HAP-1 (cell line): ENCODE data around the gene AMDHD2.

Experiments
- DNase-seq, 2 experiments: peaks; one replicate each; pipeline ENCODE4 v3.0.0-alpha.2; 2016 to 2020; ENCODE audit warnings: low spot score in 2 of 2
- H3K27me3 ChIP-seq: fragments of 250-450 bp; sonication (Bioruptor Pico); 2 replicates; pipeline ENCODE4 v1.5.1; 2020; ENCODE audit warnings: low read depth, mild to moderate bottlenecking, moderate library complexity
- H3K36me3 ChIP-seq: fragments of 250-450 bp; sonication (Bioruptor Pico); replicated peaks from 2 replicates; pipeline ENCODE4 v1.5.1; 2020; ENCODE audit warnings: mild to moderate bottlenecking
- H3K4me1 ChIP-seq: fragments of 250-450 bp; sonication (Bioruptor Pico); 2 replicates; pipeline ENCODE4 v1.5.1; 2020; ENCODE audit warnings: mild to moderate bottlenecking
- H3K4me3 ChIP-seq: fragments of 250-450 bp; sonication (Bioruptor Pico); 2 replicates; pipeline ENCODE4 v1.5.1; 2020; ENCODE audit warnings: mild to moderate bottlenecking, moderate library complexity
- H3K9me3 ChIP-seq: fragments of 250-450 bp; sonication (Bioruptor Pico); 2 replicates; pipeline ENCODE4 v1.5.1; 2020; ENCODE audit warnings: mild to moderate bottlenecking, moderate library complexity
- in situ Hi-C: fragments of 300-500 bp; cut with MboI; formaldehyde crosslinking; loops from 3 replicates; pipeline ENCODE4 v1.14.3; 2020; ENCODE audit warnings: low sequenced_read_pairs, inconsistent platforms, mixed read lengths

The AMDHD2 gene

DNA sequence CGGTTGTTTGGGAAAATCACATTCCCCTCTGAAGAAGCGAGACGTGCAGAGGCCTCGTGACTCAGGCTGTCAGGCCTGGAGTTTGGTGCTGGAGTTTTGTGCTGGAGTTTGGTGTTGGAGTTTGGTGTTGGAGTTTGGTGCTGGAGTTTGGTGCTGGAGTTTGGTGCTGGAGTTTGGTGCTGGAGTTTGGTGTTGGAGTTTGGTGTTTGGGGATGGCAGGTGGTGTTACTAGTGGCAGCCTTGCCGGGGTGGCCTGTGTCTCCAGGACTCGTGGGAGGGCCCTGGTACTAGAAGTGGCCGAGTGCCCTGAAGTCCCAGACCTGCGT lies 32.7 kb upstream of the AMDHD2 start:
- Histone ChIP-seq H3K36me3 (no peaks in the 10 kb centered on the region), H3K4me3 (no peak overlapping the region), H3K9me3 (no peaks in the 10 kb centered on the region), H3K4me1 (no peaks in the 10 kb centered on the region), H3K27me3 (no peaks in the 10 kb centered on the region)
- in situ Hi-C loops: no loop called here
- no peak for DNase-seq

DNA sequence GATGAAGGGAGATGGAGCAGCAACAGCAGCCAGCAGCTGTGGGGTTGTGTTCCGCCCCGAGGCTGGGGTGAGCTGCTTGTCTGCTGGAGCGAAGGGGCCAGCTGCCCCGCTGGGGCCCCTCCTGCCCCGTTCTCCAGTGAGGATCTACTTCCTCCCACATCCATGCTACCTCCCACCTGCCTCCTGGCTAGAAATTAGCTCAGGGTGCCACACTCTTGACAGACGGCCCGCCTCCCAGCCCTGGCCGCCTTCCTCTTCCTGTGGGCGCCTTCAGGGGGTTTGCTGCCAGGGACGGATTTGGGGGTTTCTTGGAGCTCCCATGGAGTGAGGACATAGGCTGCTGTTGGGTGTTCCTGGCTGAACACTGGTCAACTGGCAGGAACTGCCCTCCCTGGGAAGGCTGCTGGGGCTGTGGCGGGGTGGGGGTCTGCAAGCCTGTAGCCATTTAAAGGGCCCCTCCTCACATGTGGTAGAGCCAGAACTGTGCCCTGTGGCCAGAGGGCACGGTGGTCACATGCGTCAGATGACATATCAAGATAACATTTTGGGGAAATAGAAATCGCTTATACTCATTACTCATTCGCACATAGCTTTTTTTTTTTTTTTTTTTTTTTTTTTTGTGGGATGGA lies 32.2 kb upstream of the AMDHD2 start:
- no peaks in the 10 kb centered on the region for H3K27me3 ChIP-seq
- no peaks in the 10 kb centered on the region for H3K9me3 ChIP-seq
- in situ Hi-C loops: no loop called here
- no peaks in the 10 kb centered on the region for H3K36me3 ChIP-seq
- H3K4me1 ChIP-seq: no peaks in the 10 kb centered on the region
- no peak overlapping the region for H3K4me3 ChIP-seq
- DNase-seq: no peak

DNA sequence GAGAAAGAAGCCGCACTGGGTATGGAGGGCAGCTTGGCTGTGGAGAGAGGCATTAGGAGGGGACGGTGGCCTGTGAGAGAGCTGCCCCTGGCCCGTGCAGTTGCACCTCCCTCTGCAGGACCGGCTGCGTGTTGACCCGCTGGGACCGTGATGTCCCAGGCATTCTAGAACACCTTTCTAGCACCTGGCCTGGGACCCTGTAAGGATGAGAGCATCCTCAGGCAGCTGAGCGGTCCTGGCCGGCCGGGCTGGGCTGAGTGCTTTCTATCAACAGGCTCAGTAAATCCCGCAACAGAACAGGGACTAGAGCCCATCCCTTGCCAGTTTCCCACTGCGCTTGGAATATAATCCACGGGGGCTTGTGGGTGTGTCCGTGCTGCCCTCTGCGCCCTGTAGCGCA lies 30.6 kb upstream of the AMDHD2 start:
- Histone ChIP-seq H3K4me1 (no peaks in the 10 kb centered on the region), H3K9me3 (no peaks in the 10 kb centered on the region), H3K4me3 (no peak overlapping the region), H3K27me3 (no peaks in the 10 kb centered on the region), H3K36me3 (no peaks in the 10 kb centered on the region)
- no peak for DNase-seq
- in situ Hi-C loops: no loop called here

DNA sequence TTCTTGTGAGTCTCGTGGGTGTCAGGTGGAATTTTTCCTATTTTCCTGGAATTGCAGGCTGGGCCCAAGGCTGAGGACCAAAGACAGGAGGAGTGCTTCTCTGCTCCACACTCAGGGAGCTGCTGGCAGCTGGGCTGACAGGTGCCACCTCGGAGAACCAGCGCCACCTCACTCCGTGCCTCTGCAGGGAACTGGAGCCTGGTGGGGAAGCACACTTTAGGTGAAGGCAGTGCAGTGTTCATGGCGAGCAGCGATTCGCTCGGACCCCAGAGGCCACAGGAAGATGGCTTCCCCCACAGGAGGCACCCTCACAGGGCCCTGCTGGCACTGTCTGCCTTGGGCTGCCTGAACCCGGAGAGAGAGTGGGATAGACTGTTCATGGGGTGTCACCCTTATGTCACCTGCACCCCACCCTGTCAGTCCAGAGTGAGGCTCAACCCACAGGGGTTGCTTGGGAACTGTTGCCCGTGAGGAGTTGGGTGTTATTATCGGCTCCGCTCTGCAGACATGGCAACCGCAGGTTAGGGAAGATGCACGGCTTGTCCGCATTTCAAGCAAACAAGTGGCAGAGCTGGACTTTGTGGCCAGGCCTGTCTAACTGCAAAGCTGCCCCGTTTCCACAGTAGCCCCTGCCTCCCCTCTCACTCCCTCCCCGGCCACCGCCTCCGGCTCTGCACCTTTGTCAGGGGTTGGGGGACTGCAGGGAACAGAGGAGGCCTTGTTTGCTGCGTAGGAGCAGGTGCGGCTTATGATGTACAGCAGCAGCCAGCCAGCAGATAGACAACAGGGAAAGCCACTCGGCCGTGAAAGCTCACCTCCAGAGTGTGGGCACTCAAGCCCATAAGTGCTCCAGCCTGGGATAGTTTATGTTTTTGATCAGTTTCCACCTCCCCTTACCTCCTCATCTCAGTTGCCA lies 29.7 kb upstream of the AMDHD2 start:
- Histone ChIP-seq H3K9me3 (no peaks in the 10 kb centered on the region), H3K4me1 (no peaks in the 10 kb centered on the region), H3K4me3 (no peak overlapping the region), H3K27me3 (no peaks in the 10 kb centered on the region), H3K36me3 (no peaks in the 10 kb centered on the region)
- DNase-seq: no peak
- in situ Hi-C loops: no loop called here

DNA sequence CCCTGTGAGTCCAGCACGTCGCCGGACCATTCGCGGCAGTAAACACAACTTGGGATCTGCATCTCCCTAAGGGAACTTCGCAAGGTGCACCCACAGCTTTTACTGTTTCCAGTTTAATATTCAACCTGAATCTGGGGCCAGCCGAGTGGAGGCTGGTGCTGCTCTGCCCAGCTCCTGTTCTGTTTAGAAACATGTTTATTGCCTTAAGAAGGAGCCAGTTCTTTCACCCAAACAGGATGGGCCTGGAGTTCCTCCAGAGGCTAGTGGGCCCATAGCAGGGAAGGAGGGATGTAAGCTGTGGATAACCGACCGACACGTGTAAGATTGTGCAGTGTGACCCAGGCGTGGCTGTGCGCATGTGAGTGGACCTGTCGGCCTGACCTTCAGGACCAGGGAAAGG lies 27.9 kb upstream of the AMDHD2 start:
- H3K36me3 ChIP-seq: peaks cover 10% of the 10 kb centered on the region
- in situ Hi-C loops: no loop called here
- no peak overlapping the region for H3K4me3 ChIP-seq
- no peaks in the 10 kb centered on the region for H3K9me3 ChIP-seq
- no peaks in the 10 kb centered on the region for H3K27me3 ChIP-seq
- DNase-seq: no peak
- no peaks in the 10 kb centered on the region for H3K4me1 ChIP-seq

DNA sequence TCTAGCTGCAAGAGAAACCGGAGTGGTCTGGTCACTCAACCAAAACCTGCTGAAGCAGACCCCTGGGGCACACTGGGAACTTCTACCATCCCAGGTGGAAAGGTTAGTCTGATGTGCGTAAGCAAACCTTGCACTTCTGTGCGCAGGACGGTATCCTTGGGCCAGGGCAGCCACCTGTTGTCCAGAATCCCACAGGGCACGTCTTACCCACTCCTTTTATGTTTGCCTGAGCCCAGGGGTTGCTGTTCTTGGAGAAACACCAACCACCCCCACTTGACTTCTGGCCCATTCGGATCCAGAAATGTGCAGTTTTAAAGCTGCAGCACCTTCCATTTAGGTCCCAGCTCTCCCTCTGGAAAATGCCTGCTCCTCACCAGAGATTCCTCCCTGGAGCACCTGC lies 26.6 kb upstream of the AMDHD2 start:
- no peak overlapping the region for H3K4me3 ChIP-seq
- H3K4me1 ChIP-seq: no peaks in the 10 kb centered on the region
- in situ Hi-C loops: no loop called here
- no peaks in the 10 kb centered on the region for H3K9me3 ChIP-seq
- no peak for DNase-seq
- peaks cover 13% of the 10 kb centered on the region for H3K36me3 ChIP-seq
- no peaks in the 10 kb centered on the region for H3K27me3 ChIP-seq

DNA sequence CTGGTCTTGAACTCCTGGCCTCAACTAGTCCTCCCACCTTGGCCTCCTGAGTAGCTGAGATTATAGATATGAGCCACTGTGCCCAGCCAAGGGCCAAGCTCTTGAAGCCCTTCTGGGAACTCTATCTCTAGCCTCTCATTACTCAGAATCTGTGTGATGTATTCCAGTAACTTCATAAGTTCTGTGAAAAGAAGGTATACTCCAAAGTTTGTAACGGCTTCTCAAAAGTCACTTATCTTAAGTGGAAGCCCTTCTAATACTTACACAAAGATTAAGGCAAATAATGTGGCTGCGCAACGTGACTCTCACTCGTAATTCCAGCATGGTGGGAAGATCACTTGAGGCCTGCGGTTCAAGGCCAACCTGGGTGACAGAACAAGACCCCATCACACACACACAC lies 25.6 kb upstream of the AMDHD2 start:
- H3K4me1 ChIP-seq: no peaks in the 10 kb centered on the region
- peaks cover 13% of the 10 kb centered on the region for H3K36me3 ChIP-seq
- H3K4me3 ChIP-seq: no peak overlapping the region
- H3K9me3 ChIP-seq: no peaks in the 10 kb centered on the region
- in situ Hi-C loops: no loop called here
- DNase-seq: no peak
- H3K27me3 ChIP-seq: no peaks in the 10 kb centered on the region

DNA sequence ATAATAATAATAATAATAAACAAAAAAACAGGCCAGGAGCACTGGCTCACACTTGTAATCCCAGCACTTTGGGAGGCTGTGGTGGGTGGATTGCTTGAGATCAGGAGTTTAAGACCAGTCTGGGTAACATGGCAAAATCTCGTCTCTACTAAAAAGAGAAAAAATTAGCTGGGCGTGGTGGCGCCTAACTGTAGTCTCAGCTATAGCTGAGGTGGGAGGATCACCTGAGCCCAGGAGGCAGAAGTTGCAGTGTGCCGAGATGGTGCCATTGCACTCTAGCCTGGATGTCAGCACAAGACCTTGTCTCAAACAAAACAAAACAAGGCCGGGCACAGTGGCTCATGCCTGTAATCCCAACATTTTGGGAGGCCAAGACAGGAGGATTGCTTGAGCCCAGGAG lies 25.1 kb upstream of the AMDHD2 start:
- Histone ChIP-seq H3K27me3 (no peaks in the 10 kb centered on the region), H3K9me3 (no peaks in the 10 kb centered on the region), H3K36me3 (peaks cover 13% of the 10 kb centered on the region), H3K4me3 (no peak overlapping the region), H3K4me1 (no peaks in the 10 kb centered on the region)
- no peak for DNase-seq
- in situ Hi-C loops: no loop called here

DNA sequence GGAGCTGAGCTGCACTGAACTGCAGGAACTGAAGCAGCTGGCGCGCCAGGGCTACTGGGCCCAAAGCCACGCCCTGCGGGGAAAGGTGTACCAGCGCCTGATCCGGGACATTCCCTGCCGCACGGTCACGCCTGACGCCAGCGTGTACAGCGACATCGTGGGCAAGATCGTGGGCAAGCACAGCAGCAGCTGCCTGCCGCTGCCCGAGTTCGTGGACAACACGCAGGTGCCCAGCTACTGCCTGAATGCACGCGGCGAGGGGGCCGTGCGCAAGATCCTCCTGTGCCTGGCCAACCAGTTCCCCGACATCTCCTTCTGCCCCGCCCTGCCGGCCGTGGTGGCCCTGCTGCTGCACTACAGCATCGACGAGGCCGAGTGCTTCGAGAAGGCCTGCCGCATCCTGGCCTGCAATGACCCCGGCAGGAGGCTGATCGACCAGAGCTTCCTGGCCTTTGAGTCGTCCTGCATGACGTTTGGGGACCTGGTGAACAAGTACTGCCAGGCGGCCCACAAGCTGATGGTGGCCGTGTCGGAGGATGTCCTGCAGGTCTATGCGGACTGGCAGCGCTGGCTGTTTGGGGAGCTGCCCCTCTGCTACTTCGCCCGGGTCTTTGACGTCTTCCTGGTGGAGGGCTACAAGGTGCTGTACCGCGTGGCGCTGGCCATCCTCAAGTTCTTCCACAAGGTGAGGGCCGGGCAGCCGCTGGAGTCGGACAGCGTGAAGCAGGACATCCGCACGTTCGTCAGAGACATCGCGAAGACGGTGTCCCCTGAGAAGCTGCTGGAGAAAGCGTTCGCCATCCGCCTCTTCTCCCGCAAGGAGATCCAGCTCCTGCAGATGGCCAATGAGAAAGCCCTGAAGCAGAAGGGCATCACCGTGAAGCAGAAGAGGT lies 23.7 kb upstream of the AMDHD2 start:
- H3K27me3 ChIP-seq: no peaks in the 10 kb centered on the region
- in situ Hi-C loops: no loop called here
- peaks cover 13% of the 10 kb centered on the region for H3K36me3 ChIP-seq
- no peak overlapping the region for H3K4me3 ChIP-seq
- H3K9me3 ChIP-seq: no peaks in the 10 kb centered on the region
- peaks cover 2% of the 10 kb centered on the region; the same call in 1 of the 2 replicates for H3K4me1 ChIP-seq
- no peak for DNase-seq

DNA sequence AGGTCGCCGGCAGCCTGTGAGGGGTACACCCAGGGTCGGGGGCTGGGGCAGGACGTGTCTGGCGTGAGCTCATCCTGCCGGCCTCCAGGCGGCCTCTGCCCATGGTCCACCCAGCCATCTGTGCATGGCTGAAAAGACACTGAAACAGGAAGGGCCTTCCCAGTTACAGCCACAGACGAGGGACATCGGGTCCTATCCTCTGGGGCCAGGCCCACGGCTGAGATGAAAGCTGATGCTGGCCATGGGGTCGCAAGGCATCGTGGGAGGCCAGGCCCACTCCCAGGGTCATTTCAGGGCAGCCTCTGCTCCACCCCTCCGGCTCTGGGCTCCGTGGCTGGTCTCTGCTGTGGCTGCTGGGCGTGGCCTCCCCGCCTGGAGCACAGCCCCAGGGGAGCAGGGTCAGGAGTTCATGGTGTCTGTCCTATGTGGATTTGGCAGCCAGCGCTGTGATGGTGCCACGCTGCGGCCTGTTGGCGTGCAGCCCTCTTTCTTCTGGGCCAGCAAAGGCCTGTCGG lies 23.0 kb upstream of the AMDHD2 start:
- Histone ChIP-seq H3K27me3 (no peaks in the 10 kb centered on the region), H3K9me3 (no peaks in the 10 kb centered on the region), H3K36me3 (peaks cover 13% of the 10 kb centered on the region), H3K4me1 (peaks cover 5% of the 10 kb centered on the region; the same call in 1 of the 2 replicates), H3K4me3 (no peak overlapping the region)
- DNase-seq: no peak
- in situ Hi-C loops: no loop called here

DNA sequence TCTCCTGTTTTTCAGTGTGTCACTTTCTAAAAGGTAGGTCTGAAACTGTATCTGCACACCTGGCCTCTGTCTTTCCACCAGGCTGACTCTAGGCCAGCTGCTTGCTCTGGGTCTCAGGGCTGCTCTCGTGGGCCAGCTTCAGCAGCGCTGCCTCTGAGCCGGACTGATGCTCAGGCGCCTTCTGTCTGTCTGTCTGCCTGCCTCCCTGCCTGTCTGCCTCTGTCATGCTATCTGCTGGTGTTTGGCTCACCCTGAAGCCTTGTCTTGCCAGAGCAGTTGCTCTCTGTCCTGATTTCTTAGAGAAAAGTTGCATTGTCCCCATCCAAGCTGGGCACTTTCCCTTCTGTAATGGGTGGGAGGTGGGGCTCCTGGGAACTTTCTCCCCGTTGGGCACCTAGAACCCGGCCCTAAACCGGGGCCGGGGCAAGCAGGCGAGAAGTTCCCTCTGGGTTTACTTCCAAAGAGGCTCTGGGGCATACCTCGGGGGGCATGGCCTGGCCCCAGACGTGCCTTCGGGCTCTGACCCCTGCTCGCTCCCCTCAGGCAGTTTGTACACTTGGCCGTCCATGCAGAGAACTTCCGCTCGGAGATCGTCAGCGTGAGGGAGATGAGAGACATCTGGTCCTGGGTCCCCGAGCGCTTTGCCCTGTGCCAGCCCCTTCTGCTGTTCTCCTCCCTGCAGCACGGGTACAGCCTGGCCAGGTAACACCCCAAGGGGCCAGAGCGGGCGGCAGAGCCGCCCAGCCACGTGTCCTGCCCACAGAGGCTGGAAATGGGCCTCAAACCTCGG lies 22.3 kb upstream of the AMDHD2 start:
- Histone ChIP-seq H3K4me3 (no peak overlapping the region), H3K27me3 (no peaks in the 10 kb centered on the region), H3K36me3 (peaks cover 13% of the 10 kb centered on the region), H3K4me1 (peaks cover 5% of the 10 kb centered on the region; the same call in 1 of the 2 replicates), H3K9me3 (no peaks in the 10 kb centered on the region)
- no peak for DNase-seq
- in situ Hi-C loops: no loop called here

DNA sequence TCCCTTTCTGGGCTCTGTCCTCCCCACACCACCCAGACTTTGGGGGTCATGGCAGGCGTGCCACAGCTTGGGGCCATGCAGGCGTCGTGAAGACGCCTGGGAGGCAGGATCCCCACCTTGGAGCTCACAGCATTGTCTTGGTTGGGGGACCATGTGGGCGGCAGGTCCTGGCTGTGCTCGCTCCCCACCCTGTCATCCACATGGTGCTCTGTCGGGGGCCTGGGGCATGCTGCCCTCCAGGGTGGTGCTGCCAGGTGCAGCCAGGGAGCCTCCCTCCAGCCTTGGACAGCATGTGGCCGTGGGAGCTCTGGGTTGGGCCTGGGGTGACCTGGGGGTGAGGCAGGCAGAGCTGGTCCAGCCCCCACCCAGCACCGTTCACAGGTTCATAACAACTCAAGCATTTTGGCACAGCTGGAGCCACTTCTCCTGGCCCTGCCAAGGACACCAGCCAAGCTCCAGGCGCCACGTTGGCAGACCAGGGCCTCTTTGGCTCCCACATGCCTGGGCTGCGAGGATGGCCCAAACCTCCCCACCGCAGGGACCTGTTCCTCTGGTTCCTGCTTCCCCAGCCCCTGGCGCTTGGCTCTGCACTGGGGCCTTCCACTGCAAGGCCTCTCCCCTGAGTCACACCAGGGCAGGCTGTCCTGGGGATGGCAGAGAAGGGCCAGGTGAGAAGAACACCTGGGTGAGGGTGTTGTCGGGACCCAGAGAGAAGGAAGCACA lies 21.5 kb upstream of the AMDHD2 start:
- no peak for DNase-seq
- Histone ChIP-seq H3K9me3 (no peaks in the 10 kb centered on the region), H3K4me1 (peaks cover 5% of the 10 kb centered on the region; the same call in 1 of the 2 replicates), H3K4me3 (no peak overlapping the region), H3K36me3 (peaks cover 13% of the 10 kb centered on the region), H3K27me3 (no peaks in the 10 kb centered on the region)
- in situ Hi-C loops: no loop called here
